T-cell (primary cell): ENCODE results near the gene TNNT1. TPM values are rescaled to one million over a fixed set of nuclear protein-coding genes. Genes with fewer than 3 reads are reported as not detected.

Source experiments
- ATAC-seq, 4 experiments: fragments of 200-7000 bp in 3 of 4; fragments of 150-1000 bp in 1 of 4; cut with Tn5 transposase; replicated peaks in 1 of 4; 1 replicate in 3 of 4; 2 replicates in 1 of 4; pipeline ENCODE4 v1.10.0; 2021; ENCODE audit warnings: moderate library complexity in 3 of 4, mild to moderate bottlenecking in 2 of 4, moderate number of reproducible peaks in 1 of 4
- CTCF ChIA-PET, 2 donors: fragments of 300-600 bp; sonication (Branson Sonifier 250); formaldehyde crosslinking; loops; one replicate each; lab custom pipeline; 2022; ENCODE audit warnings: antibody characterized with exemption in 2 of 2; lab: Charles Lee
- POLR2A ChIA-PET, 2 donors: fragments of 300-600 bp; sonication (Branson Sonifier 250); formaldehyde crosslinking; loops; one replicate each; lab custom pipeline; 2022; ENCODE audit warnings: antibody characterized with exemption in 2 of 2; lab: Charles Lee
- DNase-seq, 35 experiments: peaks; one replicate each; pipeline versions ENCODE4 v3.0.0 to v3.0.0-alpha.2; 2013 to 2023
- H3K27ac ChIP-seq: one replicate; pipeline ENCODE4 v1.5.1; 2013; ENCODE audit warnings: low read length
- H3K27me3 ChIP-seq, 2 experiments: replicated peaks in 1 of 2; 1 replicate in 1 of 2; 2 replicates in 1 of 2; pipeline versions ENCODE4 v1.6.1 to v1.7.0; 2013; ENCODE audit warnings: low read length in 1 of 2, mixed read lengths in 1 of 2; ENCODE audit not compliant: control insufficient read depth in 2 of 2, insufficient read depth in 2 of 2; ENCODE audit errors: extremely low read depth in 1 of 2
- H3K36me3 ChIP-seq, 2 donors: 1 replicate in 1 of 2; 2 replicates in 1 of 2; pipeline versions ENCODE4 v1.6.1 to v1.7.0; 2013; ENCODE audit warnings: low read length in 1 of 2; ENCODE audit not compliant: control insufficient read depth in 2 of 2, insufficient read depth in 1 of 2; ENCODE audit errors: extremely low read depth in 1 of 2
- H3K4me1 ChIP-seq, 2 experiments: 1 replicate in 1 of 2; 2 replicates in 1 of 2; pipeline versions ENCODE4 v1.6.1 to v1.7.0; 2013; ENCODE audit warnings: low read length in 2 of 2, mixed read lengths in 1 of 2; ENCODE audit not compliant: insufficient read depth in 2 of 2, control insufficient read depth in 1 of 2; ENCODE audit errors: extremely low read depth in 1 of 2
- H3K4me3 ChIP-seq, 2 donors: 1 replicate in 1 of 2; 2 replicates in 1 of 2; pipeline versions ENCODE4 v1.5.1 to v1.7.0; 2013; ENCODE audit warnings: mild to moderate bottlenecking in 2 of 2, low read length in 1 of 2, moderate library complexity in 1 of 2; ENCODE audit not compliant: control insufficient read depth in 1 of 2; ENCODE audit errors: extremely low read depth in 1 of 2
- H3K9me3 ChIP-seq: 2 replicates; pipeline ENCODE4 v1.7.0; 2013
- H3K27ac Mint-ChIP-seq, 2 donors: one replicate each; pipeline ENCODE4 v1.8.0; 2020 to 2021; ENCODE audit warnings: mild to moderate bottlenecking in 2 of 2, mixed read lengths in 2 of 2
- H3K27me3 Mint-ChIP-seq, 2 donors: one replicate each; pipeline ENCODE4 v1.8.0; 2021 to 2022; ENCODE audit warnings: mixed read lengths in 2 of 2
- H3K36me3 Mint-ChIP-seq: one replicate; pipeline ENCODE4 v1.8.0; 2021; ENCODE audit warnings: mixed read lengths
- H3K4me1 Mint-ChIP-seq, 3 donors: one replicate each; pipeline ENCODE4 v1.8.0; 2020 to 2022; ENCODE audit warnings: mixed read lengths in 3 of 3, mild to moderate bottlenecking in 1 of 3
- H3K4me3 Mint-ChIP-seq, 3 donors: one replicate each; pipeline ENCODE4 v1.8.0; 2020 to 2022; ENCODE audit warnings: mild to moderate bottlenecking in 3 of 3, mixed read lengths in 3 of 3, moderate library complexity in 3 of 3
- H3K9me3 Mint-ChIP-seq, 3 donors: one replicate each; pipeline ENCODE4 v1.8.0; 2020 to 2022; ENCODE audit warnings: mixed read lengths in 3 of 3
- whole genome bisulfite sequencing: methylation state at CpG from one replicate; pipeline ENCODE4 v1.1.5; 2013; ENCODE audit warnings: missing lambda C conversion rate; ENCODE audit not compliant: insufficient coverage; 5-methylcytosine and 5-hydroxymethylcytosine counted together
- total RNA-seq, 35 experiments: library from RNA in 6 of 35; stranded (reverse) in 6 of 35; fragments of 120-200 nt in 1 of 35; gene quantifications; one replicate each; pipeline versions ENCODE4 v1.2.1 to v1.2.4 and lab custom pipeline; 2013 to 2026

TNNT1 gene
- total RNA-seq, 5 donors from 2014 or later (not counting 1 experiment from before 2014, with no cell fraction given): 0.36 to 0.76 TPM; not detected in 3

- H3K27me3 ChIP-seq: peaks cover 0 to 54% of the 10 kb centered on the region in 2 experiments
- no peak overlapping the region for H3K27ac Mint-ChIP-seq
- H3K9me3 Mint-ChIP-seq: no peaks in the 10 kb centered on the region
- ChIA-PET POLR2A (no interaction called here), CTCF (no interaction called here)
- H3K27me3 Mint-ChIP-seq: peaks cover 11 to 32% of the 10 kb centered on the region in 2 donors
- H3K4me3 Mint-ChIP-seq: peak overlapping the region in 2 of 3 donors; percentile 6 to 45
- no peak for ATAC-seq
- H3K4me1 Mint-ChIP-seq: peaks cover 6 to 11% (median 9%) of the 10 kb centered on the region in 3 donors
- no peak for DNase-seq
- H3K27ac ChIP-seq: no peak overlapping the region
- peaks cover 0 to 5% of the 10 kb centered on the region in 2 experiments for H3K4me1 ChIP-seq
- H3K9me3 ChIP-seq: no peaks in the 10 kb centered on the region
- no peaks in the 10 kb centered on the region for H3K36me3 Mint-ChIP-seq
- H3K4me3 ChIP-seq: no peak overlapping the region
- 38% methylated on average over 6 of the region's 8 CpGs for WGBS
- H3K36me3 ChIP-seq: no peaks in the 10 kb centered on the region
Measured at GRCh38 chr19:55188625-55189024, 39.6 kb upstream of the TNNT1 start.

GRCh38 chr19:55186080-55186479 lies 37.1 kb upstream of the TNNT1 start:
- peaks cover 0 to 5% of the 10 kb centered on the region in 2 experiments for H3K4me1 ChIP-seq
- 78% methylated on average over 11 of the region's 12 CpGs for WGBS
- H3K27ac ChIP-seq: no peak overlapping the region
- Mint-ChIP-seq H3K4me3 (no peak overlapping the region), H3K27me3 (peaks cover 19 to 38% of the 10 kb centered on the region in 2 donors), H3K4me1 (peaks cover 7 to 11% (median 9%) of the 10 kb centered on the region in 3 donors), H3K27ac (no peak overlapping the region), H3K36me3 (no peaks in the 10 kb centered on the region), H3K9me3 (no peaks in the 10 kb centered on the region)
- H3K9me3 ChIP-seq: no peaks in the 10 kb centered on the region
- H3K36me3 ChIP-seq: no peaks in the 10 kb centered on the region
- CTCF ChIA-PET: no interaction called here
- DNase-seq: no peak
- POLR2A ChIA-PET: no interaction called here
- peaks cover 0 to 62% of the 10 kb centered on the region in 2 experiments for H3K27me3 ChIP-seq
- ATAC-seq: no peak
- no peak overlapping the region for H3K4me3 ChIP-seq

- ATAC-seq: no peak
- peaks cover 16 to 25% (median 23%) of the 10 kb centered on the region in 3 donors for H3K4me1 Mint-ChIP-seq
- no peak overlapping the region for H3K27ac ChIP-seq
- H3K27ac Mint-ChIP-seq: no peak overlapping the region
- peaks cover 0 to 92% of the 10 kb centered on the region in 2 experiments for H3K27me3 ChIP-seq
- no peak for DNase-seq
- no peak overlapping the region for H3K4me3 ChIP-seq
- WGBS: 66% methylated on average over 12 of the region's 20 CpGs
- no peaks in the 10 kb centered on the region for H3K36me3 Mint-ChIP-seq
- no peaks in the 10 kb centered on the region for H3K9me3 Mint-ChIP-seq
- H3K36me3 ChIP-seq: no peaks in the 10 kb centered on the region
- no peak overlapping the region for H3K4me3 Mint-ChIP-seq
- H3K9me3 ChIP-seq: no peaks in the 10 kb centered on the region
- H3K4me1 ChIP-seq: peaks cover 0 to 26% of the 10 kb centered on the region in 2 experiments
- ChIA-PET POLR2A (no interaction called here), CTCF (no interaction called here)
- H3K27me3 Mint-ChIP-seq: peaks cover 37 to 70% of the 10 kb centered on the region in 2 donors
Measured at GRCh38 chr19:55181740-55182139, 32.7 kb upstream of the TNNT1 start.

- peak within 1 kb of the TSS; percentile 43 to 58 for H3K4me3 ChIP-seq
- peak within 1 kb of the TSS; percentile 49 for H3K27ac ChIP-seq
- ChIA-PET POLR2A (interaction anchor here in 1 of 2 donors (0.5 kb wide), 1 partner anchor 17 kb away, joined by 7 read pairs; no protein-coding TSS in a partner anchor), CTCF (no interaction called here)
- WGBS: 3% methylated on average over 52 of the region's 68 CpGs
- peaks cover 16 to 25% (median 23%) of the 10 kb centered on the region in 3 donors for H3K4me1 Mint-ChIP-seq
- no peaks in the 10 kb centered on the region for H3K36me3 ChIP-seq
- H3K4me1 ChIP-seq: peaks cover 0 to 27% of the 10 kb centered on the region in 2 experiments
- DNase-seq: peak in 33 of 35 experiments; percentile 21 to 77 (median 51)
- H3K27me3 Mint-ChIP-seq: peaks cover 40 to 78% of the 10 kb centered on the region in 2 donors
- H3K36me3 Mint-ChIP-seq: no peaks in the 10 kb centered on the region
- H3K27ac Mint-ChIP-seq: peak within 1 kb of the TSS in 1 of 2 donors; percentile 15
- H3K27me3 ChIP-seq: peaks cover 3 to 90% of the 10 kb centered on the region in 2 experiments
- no peaks in the 10 kb centered on the region for H3K9me3 Mint-ChIP-seq
- H3K9me3 ChIP-seq: no peaks in the 10 kb centered on the region
- peak within 1 kb of the TSS; percentile 62 to 81 (median 74) for H3K4me3 Mint-ChIP-seq
- peak; percentile 36 to 66 (median 60) for ATAC-seq
Measured at GRCh38 chr19:55179606-55180484, 30.8 kb upstream of the TNNT1 start, which contains the start of gene SYT5. Gene SYT5 (minus strand): TSS chr19:55180289. CDS start chr19:55179041, 1,248 bp downstream.

GRCh38 chr19:55178781-55179599 lies 30.0 kb upstream of the TNNT1 start:
- H3K4me3 ChIP-seq: peak overlapping the region; percentile 43 to 58
- CTCF ChIA-PET: no interaction called here
- peak overlapping the region; percentile 49 for H3K27ac ChIP-seq
- DNase-seq (peak; percentile 66 to 98 (median 95)), ATAC-seq (peak; percentile 80 to 89 (median 83))
- peak overlapping the region; percentile 62 to 81 (median 74) for H3K4me3 Mint-ChIP-seq
- no peaks in the 10 kb centered on the region for H3K9me3 ChIP-seq
- H3K27ac Mint-ChIP-seq: peak overlapping the region in 1 of 2 donors; percentile 15
- H3K36me3 ChIP-seq: no peaks in the 10 kb centered on the region
- H3K36me3 Mint-ChIP-seq: no peaks in the 10 kb centered on the region
- 5% methylated on average over 57 of the region's 61 CpGs for WGBS
- peaks cover 0 to 35% of the 10 kb centered on the region in 2 experiments for H3K4me1 ChIP-seq
- POLR2A ChIA-PET: interaction anchor here in 1 of 2 donors (0.5 kb wide), 1 partner anchor 16 kb away, joined by 7 read pairs; no protein-coding TSS in a partner anchor
- H3K27me3 Mint-ChIP-seq: peaks cover 47 to 81% of the 10 kb centered on the region in 2 donors
- H3K4me1 Mint-ChIP-seq: peaks cover 22 to 31% (median 27%) of the 10 kb centered on the region in 3 donors
- H3K27me3 ChIP-seq: peaks cover 3 to 95% of the 10 kb centered on the region in 2 experiments
- no peaks in the 10 kb centered on the region for H3K9me3 Mint-ChIP-seq

GRCh38 chr19:55176076-55176475 lies 27.1 kb upstream of the TNNT1 start:
- CTCF ChIA-PET: no interaction called here

More at GRCh38 chr19:55176076-55176475, 27.1 kb upstream of the TNNT1 start:
- Mint-ChIP-seq H3K27me3 (peaks cover 60 to 84% of the 10 kb centered on the region in 2 donors), H3K36me3 (no peaks in the 10 kb centered on the region), H3K4me1 (peaks cover 28 to 42% (median 39%) of the 10 kb centered on the region in 3 donors), H3K27ac (no peak overlapping the region), H3K9me3 (no peaks in the 10 kb centered on the region), H3K4me3 (no peak overlapping the region)
- Histone ChIP-seq H3K27me3 (peaks cover 7 to 93% of the 10 kb centered on the region in 2 experiments), H3K4me3 (no peak overlapping the region), H3K4me1 (peaks cover 2 to 49% of the 10 kb centered on the region in 2 experiments), H3K27ac (no peak overlapping the region), H3K36me3 (no peaks in the 10 kb centered on the region), H3K9me3 (no peaks in the 10 kb centered on the region)
- DNase-seq (peak in 1 of 35 experiments; percentile 30), ATAC-seq (no peak)
- WGBS: 33% methylated on average over 2 of the region's 2 CpGs
- POLR2A ChIA-PET: no interaction called here
